RKO (cell line): ENCODE data around the gene SMAD5.
A peak's percentile ranks its signal among the peaks of the same experiment; 100 is the strongest.

Source experiments
- DNase-seq: peaks from one replicate; pipeline ENCODE4 v3.0.0-alpha.2; 2016; ENCODE audit warnings: low spot score

Gene SMAD5

DNA sequence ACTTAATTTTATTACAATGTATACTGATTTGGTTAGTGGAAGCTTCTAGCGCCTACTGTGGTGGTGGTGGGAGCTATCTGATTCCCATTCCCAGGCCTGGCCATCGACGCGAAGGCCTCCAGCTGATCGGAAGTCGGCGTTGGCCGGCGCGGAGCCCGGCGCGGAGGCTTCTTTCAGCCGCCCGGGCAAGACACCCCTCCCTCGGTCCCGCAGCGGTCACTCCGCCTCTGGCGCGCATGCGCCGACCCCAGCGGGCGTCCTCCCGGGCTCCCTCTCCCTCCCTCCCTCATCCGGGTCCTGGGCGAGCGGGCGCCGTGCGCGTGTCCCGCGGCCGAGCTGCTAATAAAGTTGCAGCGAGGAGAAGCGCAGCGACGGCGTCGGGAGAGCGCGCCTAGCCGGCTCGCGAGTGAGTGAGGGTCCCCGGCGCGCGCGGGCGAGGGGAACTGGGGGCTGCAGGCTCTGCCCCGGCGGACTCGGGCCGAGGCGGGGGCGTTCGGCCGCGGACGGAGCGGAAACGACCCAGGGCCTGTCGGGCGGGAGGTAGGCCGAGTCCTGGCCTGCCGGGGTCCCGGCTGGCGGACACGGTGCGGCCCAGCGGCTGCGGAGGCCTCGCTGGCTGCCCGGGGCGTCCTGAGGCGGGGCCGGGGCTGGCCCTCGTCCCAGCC is at the start of gene SMAD5:
Gene SMAD5 (plus strand): TSS at position 289 of the 665 bp plus-strand sequence. CDS start 20,916 bp downstream, outside the sequence.
- peak; percentile 92 for DNase-seq

DNA sequence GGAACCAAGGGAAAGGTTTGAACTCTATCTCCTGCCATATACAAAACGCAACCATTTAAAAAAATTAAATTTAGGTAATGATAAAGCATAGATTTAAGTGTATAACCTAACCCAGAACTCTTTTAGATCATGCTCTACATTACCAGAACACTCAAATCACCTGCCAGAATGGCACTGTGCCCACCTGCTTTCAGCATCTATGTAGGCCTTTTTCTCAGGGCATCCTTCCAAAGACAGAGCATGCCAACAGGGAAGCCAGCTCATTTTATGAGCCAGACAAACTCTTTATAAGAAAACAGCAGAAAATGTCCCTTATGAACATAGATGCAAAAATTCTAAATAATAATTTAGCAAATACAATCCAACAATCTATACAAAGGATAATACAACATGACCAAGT is 47.9 kb upstream of the SMAD5 start:
- no peak for DNase-seq

DNA sequence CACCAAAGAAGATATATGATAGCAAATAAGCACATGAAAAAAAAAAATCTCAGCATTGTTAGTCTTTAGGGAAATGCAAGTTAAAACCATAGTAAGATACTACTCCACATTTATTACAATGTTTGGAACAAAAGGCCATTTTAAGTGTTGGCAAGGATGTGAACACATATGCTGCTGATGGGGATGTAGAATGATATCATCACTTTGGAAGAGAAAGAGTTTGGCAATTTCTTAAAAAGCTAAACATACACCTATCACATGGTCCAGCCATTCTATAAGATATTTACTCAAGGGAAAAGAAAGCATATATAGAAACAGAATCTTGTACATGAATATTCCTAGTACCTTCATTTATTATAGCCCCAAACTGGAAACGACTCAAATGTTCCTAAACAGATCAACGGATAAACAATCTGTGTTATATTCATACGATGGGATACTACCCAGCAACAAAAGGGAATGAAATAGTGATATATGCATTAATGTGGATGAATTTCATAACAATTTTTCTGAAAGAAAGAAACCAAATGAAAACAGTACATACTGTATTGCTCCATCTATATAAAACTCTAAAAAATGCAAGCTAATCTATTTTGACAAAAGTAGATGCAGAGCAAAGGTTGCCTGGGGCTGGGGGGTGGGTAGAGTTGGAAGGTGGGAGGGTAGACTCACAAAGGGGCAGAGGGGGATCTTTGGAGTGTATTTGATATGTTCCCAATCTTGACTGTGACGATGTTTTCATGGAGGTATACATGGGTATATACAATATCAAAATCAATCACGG is 45.7 kb upstream of the SMAD5 start:
- DNase-seq, result no peak

DNA sequence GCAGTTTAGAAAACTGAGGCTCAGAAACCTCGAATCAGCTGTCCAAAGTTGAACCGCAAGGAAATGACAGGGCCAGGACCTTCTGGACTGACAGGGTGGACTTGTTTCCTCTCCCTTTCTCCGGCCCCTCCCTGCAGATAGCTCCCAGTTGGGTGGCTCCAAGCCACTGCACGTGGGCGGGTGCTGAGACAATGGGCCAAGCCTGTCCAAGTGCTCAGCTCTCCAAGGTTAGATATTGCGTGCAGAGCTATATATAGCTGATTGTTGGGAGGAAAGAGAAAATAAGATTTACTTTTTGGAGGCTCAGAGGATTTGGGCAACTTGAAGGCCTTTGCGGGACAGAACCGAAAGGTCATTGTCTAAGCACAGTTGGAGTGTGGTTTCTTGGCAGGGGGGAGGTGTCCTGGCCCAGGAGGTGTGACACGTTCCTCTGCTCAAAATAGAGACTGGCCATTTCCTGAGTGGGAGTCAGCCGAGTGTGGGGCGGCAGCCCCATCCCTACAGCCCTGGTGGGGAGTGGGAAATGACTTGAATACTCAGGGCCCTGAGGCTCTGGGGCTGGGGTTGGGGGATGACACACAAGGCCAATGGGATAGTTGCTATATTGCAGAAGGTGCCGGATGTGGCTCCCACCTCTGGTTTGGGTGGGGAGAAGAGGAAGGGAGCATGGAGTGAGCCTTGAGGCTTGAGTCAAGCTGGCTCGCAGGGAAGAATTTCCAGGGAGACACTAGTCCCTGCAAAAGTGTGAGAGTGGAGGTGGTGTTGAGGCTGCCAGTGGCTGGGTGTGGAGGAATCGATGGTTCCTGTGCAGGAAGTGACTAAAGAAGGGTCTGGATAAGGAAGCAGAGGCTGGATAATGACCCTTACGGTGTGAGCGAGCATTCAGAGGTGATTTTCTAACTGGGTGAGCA is 44.4 kb upstream of the SMAD5 start:
- DNase-seq, result no peak

DNA sequence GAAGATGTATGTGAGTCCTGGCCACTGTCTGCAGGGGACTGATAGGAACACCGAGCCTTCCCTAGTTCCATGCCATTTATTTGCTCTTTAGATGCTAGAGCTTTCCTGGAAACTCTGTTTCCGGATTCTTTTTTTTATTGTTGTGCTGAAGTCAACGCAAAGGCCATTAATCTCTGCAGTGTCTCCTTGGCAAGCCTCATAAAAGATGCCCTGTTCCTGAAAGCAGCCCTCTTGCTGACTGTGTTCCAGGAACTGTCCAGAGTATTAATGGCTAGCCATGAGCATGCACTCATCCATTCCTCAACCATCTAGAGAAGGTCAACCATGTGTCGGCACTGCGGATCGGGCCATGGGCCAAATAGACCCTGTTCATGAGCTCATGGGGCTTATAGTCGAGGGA is 42.9 kb upstream of the SMAD5 start:
- DNase-seq, result no peak

DNA sequence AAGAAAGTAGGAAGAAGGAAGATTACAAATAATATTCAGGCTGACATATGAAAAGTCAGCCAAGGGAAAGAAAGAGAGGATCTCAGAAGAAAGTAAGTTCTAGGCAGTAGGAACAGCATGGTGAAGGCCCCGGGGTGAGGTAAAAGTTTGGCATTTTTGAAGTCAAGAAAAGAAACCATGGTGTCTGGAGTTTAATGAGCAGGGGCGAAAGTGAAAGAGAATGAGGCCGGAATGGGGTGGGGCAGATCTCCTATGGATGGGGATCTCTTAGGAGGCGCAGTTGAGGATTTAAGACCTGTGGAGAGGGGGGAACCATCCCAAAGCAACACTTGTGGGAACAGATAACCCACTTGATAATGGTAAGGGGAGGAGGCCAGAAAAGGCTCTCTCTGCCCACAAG is 42.3 kb upstream of the SMAD5 start:
- DNase-seq, result no peak

DNA sequence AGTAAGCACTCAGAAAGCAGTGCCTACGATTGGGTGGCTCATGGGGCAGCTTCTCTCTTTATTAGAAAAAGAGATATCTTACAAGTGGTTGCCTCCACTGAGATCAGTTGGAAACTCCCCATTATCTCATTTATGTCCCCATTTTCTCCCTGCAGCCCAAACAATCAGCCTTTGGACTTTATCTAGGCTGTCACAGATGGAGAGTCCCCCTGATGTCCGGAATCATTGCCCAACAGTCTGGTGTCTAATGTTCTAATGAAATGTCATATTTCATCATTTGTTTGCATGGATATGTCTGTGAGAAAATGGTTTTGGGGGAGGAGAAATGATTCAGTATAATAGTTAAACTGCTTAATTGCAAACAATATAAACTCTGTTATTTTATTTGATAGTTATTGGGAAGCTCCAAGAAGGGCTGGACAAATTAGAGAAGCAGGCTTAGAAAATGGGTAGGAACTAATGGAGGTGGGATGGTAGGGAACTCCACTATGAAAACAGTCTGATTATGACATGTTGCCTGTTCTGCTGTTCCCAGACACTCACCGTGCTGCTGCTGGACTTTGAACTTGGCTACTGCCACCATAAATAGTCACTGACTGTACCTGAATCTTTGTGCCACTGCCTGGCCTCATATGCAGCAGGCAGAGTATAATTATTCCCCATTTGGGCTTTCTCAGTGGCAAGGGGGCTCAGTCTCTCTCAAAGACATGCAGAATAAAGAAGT is 38.3 kb upstream of the SMAD5 start:
- no peak for DNase-seq

DNA sequence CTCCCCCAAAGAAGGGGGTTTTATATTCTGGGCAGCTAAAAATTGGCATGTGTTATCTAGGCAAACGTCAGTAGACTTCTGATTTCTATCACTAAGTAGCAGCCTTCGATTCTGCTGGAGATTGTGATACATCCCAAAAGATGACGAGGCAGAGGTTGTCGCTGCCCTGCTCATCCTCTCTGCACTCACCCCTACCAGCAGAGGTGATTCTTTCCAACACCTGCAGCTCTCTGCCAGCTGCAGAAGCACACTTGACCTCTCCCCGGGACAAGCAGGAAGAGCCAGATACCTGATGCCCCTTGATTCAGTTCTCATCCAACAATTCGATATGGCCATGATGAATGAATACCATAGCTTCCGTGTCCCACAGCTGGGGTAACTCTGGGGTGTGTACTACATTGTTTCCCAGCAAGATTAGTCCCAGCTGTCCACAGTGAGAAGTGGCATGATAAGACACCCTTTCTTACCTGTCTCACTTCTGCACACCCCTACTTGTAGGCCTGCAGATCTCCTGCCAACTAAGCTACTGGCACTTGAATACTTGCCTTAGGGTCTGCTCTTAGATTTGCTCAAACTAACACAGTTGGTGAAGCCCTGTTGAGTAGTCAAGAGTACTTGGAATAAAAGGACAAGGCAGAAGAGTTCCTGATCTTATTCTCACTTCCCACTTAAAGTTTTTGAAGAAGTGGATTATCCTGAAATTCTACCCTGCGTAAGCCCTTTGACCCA is 37.6 kb upstream of the SMAD5 start:
- no peak for DNase-seq

DNA sequence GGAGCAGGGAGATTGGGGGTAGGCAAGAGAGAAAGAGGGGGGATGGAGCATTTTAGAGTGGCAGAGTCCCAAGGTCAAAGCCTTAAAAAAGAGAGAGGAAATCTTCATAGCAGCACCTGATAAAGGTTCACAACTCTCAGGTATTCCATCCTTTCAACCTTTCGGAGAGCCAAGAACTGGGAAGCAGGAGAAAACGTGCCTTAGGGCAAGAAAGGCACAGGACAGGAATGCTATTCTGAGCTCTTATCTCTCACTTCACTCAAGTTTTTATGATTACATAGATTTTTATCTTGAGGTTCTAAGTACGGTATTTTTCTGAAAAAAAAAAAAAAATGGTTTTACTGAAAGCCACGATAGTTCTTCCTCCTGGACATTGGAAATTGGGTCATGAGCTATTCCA is 34.5 kb upstream of the SMAD5 start:
- DNase-seq, result no peak

DNA sequence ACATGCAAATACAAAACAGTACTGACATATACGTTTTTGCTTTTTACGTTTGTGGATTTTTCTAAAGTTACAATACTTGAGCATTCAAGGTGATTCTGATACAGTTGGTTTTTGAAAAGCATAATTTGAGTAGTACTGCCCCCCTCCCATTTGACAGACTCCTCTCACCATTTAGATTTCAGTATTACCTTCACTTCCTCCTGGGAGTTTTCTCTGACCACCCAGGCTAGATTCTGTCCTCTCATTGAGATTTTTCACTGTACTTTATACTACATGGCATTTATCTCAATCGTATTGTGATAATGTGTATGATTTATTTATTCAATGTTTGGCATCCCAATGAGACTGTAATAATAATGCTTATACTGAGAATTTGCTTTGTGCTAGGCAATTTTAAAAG is 32.8 kb upstream of the SMAD5 start:
- no peak for DNase-seq

DNA sequence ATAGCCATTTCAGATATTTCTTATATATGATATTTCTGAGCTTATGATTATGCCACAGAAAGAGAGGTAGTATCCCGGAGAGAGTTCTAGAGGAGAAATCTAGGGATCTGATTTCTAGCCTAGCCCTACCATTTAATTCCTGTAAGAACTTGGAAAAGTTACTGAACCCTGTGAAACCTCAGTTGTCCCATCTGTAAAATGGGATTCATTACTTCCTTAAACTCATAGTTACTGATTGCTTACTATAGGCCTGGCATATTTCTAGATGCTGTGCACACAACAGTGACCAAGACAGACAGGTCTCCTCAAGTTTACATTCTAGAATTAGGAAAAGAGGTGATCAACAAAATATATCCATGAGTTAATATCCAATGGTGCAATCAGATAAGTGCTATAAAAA is 30.8 kb upstream of the SMAD5 start:
- no peak for DNase-seq

DNA sequence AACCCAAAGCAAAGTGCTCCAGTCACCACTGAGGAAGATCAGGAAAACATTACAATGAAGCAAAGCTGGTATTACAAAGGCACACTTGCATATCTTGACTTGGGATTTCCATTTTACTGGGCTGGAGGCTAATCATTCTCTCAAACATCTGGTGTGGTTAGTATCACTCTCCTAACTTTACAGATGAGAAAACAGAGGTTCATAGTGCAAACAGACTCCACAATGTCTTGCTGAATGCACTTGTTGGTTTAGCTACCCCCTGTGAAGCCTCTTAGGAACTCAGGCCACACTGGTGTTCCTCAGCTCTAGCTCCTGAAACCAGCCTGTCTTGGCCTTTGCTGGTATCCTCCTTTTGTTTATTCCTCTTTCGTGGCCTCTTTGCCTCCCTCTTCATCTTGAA is 29.5 kb upstream of the SMAD5 start:
- no peak for DNase-seq

DNA sequence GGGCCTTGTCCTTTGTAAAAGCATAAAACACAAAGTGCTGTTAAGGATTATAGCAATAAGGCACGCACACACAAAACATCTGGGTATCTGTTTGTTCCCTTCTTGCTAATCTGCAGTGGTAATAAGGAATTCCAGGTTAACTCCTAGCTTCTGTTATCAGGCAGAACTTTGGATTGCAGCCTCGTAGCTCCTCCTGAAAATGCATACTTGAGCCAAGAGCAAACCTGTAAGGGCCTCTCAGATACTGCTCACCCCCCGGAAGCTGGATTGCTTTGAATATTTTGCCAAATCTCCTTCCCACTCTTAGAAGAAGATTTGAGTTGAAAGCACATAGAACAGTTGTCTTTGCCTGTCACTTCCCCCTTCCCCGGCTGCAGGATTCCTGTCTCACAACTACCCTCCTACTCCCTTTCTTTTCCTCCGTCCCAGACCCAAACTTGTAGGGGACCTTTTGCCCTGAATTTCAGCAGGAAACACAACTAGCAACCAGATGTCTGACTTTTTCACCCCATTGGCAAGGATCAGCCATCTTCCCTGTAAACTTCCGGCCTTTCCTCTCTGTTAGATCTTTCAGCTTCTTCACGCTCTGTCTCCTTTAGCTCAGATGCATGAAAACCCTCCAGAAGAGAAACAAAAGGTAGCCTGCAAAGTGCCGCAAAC is 28.2 kb upstream of the SMAD5 start:
- DNase-seq, result no peak

DNA sequence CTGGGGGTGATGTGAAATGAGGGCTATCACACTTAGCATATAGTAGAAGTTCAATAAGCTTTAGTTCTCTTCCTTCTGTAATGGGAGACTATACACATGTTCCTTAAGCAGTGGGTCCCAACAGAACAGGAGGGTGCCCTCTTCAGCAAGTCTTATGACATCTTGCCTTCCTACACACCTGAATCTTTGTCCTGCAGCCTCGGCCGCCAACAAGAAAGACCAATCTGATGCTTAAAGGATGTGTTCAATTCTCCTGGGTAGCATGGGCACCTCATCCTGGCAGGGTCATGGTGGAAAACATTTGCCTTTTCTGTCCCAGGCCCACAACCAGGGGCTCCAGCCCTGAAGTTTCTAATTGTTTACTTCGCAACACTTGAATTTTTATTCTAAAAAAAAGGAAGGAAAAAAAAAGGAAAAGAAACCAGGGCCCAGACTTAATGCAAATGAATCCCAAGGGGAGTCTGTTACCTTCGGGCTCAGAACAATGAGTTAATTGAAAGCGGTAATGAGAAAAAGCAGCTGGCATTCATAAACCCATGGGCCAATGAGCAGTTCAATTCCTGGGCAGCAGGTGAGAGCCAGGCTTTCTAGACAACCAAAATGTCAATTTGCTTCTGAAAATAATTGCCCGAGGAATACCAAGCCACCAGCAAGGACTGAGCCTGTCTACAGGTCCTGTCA is 26.2 kb upstream of the SMAD5 start:
- DNase-seq, result no peak

DNA sequence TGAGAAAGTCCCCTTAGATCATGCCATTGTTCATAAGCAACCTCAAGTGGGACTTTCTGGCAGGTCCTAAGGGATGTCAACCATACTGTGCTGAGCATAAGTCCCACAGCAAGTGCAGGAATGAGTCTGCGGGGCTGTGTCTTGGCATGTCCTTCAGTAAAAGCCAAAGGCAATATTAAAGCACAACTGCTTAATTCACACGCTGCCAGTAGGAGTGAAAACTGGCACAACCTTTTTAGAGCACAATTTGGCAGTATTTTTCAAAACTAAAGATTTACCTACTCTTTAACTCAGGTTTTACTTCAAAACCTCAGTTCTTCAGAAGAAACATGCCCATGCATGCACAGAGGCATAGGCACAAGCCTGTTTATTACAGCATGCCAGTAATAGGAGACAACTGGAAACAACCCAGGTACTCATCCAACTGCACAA is 24.4 kb upstream of the SMAD5 start:
- no peak for DNase-seq

DNA sequence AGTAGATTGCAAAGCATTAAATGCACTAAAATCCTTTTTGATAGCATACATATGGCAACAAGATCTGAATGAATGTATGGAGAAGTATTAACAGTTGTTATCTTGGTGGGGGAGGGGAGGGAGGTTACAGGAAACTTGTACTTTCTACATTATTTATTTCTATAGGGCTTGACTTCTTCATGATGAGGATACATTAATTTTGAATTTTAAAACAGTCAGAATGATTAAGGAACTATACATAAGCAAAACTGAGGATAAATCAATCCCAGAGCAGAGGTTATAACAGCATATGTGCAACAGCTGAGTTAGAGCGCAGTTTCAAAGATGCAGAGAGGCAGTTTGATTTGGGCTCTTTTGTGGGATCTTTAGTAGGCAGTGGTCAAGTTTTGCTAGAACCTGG is 23.9 kb upstream of the SMAD5 start:
- no peak for DNase-seq

DNA sequence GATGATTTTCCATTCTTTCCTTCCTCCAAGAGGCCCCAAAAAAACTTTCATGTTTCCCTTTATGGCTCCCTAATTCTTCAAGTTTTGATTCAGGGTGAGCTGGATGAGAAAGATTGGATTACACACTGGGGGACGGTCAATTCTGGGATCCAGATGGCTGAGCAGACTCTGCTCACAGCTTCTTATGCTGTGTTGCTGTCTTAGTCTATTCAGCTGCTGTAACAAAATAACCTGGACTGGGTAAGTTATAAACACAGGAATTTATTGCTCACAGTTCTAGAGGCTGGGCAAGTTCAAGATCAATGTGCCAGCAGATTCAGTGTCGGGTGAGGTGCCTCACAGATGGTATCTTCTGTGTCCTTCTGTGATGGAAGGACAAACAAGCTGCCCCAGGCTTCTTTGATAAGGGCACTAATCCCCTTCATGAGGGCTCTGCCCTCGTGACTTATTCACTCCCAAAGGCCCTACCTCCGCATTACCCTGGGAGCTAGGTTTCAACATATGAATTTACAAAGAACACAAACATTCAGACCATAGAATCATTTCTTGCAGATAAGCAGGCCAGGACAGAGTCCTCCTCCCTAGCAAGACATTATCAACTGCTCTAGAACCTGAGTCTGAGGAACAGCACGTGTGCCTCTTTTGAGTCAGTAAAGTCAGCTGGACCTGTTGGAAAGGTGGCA is 23.1 kb upstream of the SMAD5 start:
- no peak for DNase-seq

DNA sequence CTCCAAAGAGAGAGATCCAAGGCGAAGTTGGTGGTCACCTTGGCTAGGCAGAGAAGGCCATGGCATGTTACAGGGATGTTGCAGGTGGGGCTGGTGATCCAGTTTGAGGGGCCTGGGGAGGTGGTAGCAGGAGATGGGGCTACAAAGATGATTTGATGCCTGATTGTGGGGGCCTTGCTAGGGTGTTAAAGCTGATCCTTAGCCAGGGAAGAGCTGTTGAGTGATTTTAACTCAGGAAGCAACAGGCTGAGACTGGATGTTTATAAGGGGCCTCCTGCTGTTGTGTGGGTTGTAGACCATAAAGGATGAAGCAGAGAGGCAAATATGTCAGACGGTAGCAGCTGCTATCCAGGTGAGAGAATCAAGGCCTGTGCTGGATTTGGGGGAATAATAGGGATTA is 19.0 kb upstream of the SMAD5 start:
- no peak for DNase-seq

DNA sequence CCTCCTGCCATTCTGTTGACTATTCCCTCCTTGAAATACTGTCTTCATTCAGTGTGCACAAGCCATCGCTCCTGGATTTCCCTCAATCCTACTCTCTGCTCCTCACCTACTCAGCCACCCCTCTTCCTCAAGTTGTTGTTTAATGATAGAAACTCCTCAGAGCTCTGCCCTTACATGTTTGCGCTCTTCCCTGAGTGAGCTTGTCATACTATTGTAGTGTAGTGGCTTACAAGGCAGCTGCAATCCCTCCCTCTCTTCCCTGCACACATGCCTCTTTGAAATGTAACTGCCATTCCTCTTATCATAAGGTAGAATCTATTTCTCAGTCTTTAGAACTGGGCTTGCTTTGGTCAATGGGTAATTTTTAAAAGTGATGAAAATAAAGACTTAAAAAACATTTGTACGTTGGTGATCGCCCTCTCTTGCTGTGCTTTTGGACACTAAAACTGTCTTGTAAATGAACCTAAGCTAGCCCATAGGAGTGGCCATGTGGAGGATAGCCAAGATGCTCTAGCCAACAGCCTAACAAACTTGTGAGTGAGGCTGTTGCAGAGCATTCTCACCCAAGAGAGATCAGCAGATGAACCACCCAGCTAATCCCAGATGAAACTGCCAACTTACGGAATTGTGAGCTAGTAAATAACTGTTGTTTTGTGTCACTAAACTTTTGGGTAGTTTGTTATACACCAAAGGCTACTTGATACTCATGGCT is 18.1 kb upstream of the SMAD5 start:
- no peak for DNase-seq
